Stimulated activated CD8-positive, alpha-beta memory T cell treated with anti-CD3 and anti-CD28 coated beads, Interleukin-2, amount 100 ng/mL, for 48 hours (primary cell): ENCODE measurements around the gene PCNX1.

Source experiments
- DNase-seq, 2 donors: peaks; one replicate each; pipeline ENCODE4 v3.0.0-alpha.2; 2020; ENCODE audit warnings: low read depth in 2 of 2

The PCNX1 gene

GRCh38 chr14:71150737-71151136 lies 243.5 kb downstream of the PCNX1 start:
- no peak for DNase-seq

GRCh38 chr14:71155743-71156142 lies 248.5 kb downstream of the PCNX1 start:
- DNase-seq, result no peak

GRCh38 chr14:71163050-71163841 lies 256.0 kb downstream of the PCNX1 start:
- no peak for DNase-seq

- DNase-seq, result no peak
These were observed 256.8 kb downstream of the PCNX1 start for GRCh38 chr14:71163842-71164629.
